ENCODE measurements around the gene TRIM2. TPM values are rescaled to one million over a fixed set of nuclear protein-coding genes. Genes with fewer than 3 reads are reported as not detected.

TRIM2 gene
- total and polyA plus RNA-seq, 2 of the 8 experiments (the other 6 are each of a cell fraction or from before 2014, with no cell fraction given): 34.0 to 59.8 TPM

GRCh38 chr4:153228512-153229140, 24.4 kb downstream of the TRIM2 start:
- Histone ChIP-seq H3K36me3 (ENCODE audit: control insufficient read depth in 2 of 4, insufficient read depth in 4 of 4, low read length in 3 of 4) (peaks cover 0 to 4% (median 0%) of the 10 kb centered on the region in 4 experiments; a peak in 2 of 8 replicates), H2BK12ac (ENCODE audit: low read depth, low read length) (no peak overlapping the region), H3K23ac (ENCODE audit: insufficient read length) (no peak overlapping the region), H2AK5ac (ENCODE audit: low read depth, low read length) (no peak overlapping the region), H2BK5ac (ENCODE audit: low read depth, low read length) (no peak overlapping the region), H3K23me2 (ENCODE audit: low read depth, low read length) (no peaks in the 10 kb centered on the region; the same call in 1 of the 2 replicates), H4K20me1 (replicated peaks in 1 of 2; ENCODE audit: control insufficient read depth in 1 of 2, insufficient read depth in 2 of 2, low read length in 2 of 2) (peaks cover 0 to 2% of the 10 kb centered on the region in 2 experiments), H2AFZ (ENCODE audit: low read length) (no peak overlapping the region), H3K79me1 (ENCODE audit: low read depth, low read length) (peaks cover 4% of the 10 kb centered on the region; the same call in 1 of the 2 replicates), H2BK20ac (ENCODE audit: low read length) (no peak overlapping the region), H3K9ac (replicated peaks in 1 of 4; ENCODE audit: extremely low read depth in 1 of 4, low read depth in 3 of 4, low read length in 3 of 4) (no peak overlapping the region), H2BK15ac (ENCODE audit: low read length) (no peak overlapping the region), H4K5ac (ENCODE audit: insufficient read length, low read depth, low read length) (no peak overlapping the region), H3K9me3 (ENCODE audit: insufficient read depth in 2 of 2, low read depth in 1 of 2, low read length in 1 of 2) (0 out of 4 replicates have a peak, but pooled peaks cover 0 to 3% of the 10 kb centered on the region in 2 experiments), H3K27ac (ENCODE audit: low read depth, low read length) (no peak overlapping the region), H3K4me1 (replicated peaks in 1 of 4; ENCODE audit: control insufficient read depth in 3 of 4, insufficient read depth in 4 of 4, low read length in 3 of 4) (peaks cover 0 to 8% (median 2%) of the 10 kb centered on the region in 4 experiments; a peak in 5 of 7 replicates), H2BK120ac (replicated peaks; ENCODE audit: low read depth, low read length) (no peak overlapping the region), H4K8ac (ENCODE audit: extremely low read depth, insufficient read depth, low read length) (no peak overlapping the region), H3K14ac (ENCODE audit: insufficient read length) (no peak overlapping the region), H3K18ac (ENCODE audit: extremely low read depth, low read length) (no peak overlapping the region), H3K4ac (replicated peaks; ENCODE audit: insufficient read length, low read depth, low read length) (no peak overlapping the region), H3K27me3 (replicated peaks in 1 of 4; ENCODE audit: control insufficient read depth in 3 of 4, extremely low read depth in 1 of 4, insufficient read depth in 3 of 4, low read length in 3 of 4) (peaks cover 0 to 8% (median 2%) of the 10 kb centered on the region in 4 experiments; a peak in 3 of 7 replicates), H3K56ac (replicated peaks; ENCODE audit: insufficient read length, low read depth, low read length) (no peak overlapping the region), H3K4me3 (ENCODE audit: extremely low read depth in 1 of 4, insufficient read depth in 2 of 4, low read depth in 3 of 4, low read length in 4 of 4) (no peak overlapping the region), H3K4me2 (ENCODE audit: insufficient read depth in 1 of 2, low read depth in 2 of 2, low read length in 2 of 2) (no peak overlapping the region), H4K91ac (replicated peaks; ENCODE audit: insufficient read length, low read length) (no peak overlapping the region), H3K79me2 (ENCODE audit: control insufficient read depth in 1 of 2, insufficient read depth in 2 of 2, low read length in 2 of 2) (peaks cover 0 to 18% of the 10 kb centered on the region in 2 experiments; a peak in 2 of 4 replicates)
- DNase-seq (ENCODE audit: low read depth in 1 of 2, low spot score in 2 of 2): no peak
- FAIRE-seq: no peak
- ChIA-PET POLR2A (ENCODE audit: partially characterized antibody) (interaction anchor here (1.7 kb wide), 1 partner anchor 20 kb away, joined by 4 read pairs; no protein-coding TSS in a partner anchor), CTCF (ENCODE audit: partially characterized antibody) (interaction anchor here (1.1 to 1.8 kb wide), 6 partner anchors 19 to 86 kb away, joined by 3 to 6 read pairs (median 4); no protein-coding TSS in a partner anchor)
- 80% methylated on average over 6 of the region's 6 CpGs; no CpG with 5 or more reads in 1 of the 2 experiments for WGBS, 2 experiments (ENCODE audit: extremely low coverage in 1 of 2, insufficient coverage in 1 of 2, insufficient read length in 1 of 2, insufficient replicate concordance in 2 of 2, low coverage in 1 of 2, low lambda C conversion rate in 2 of 2, missing lambda C conversion rate in 1 of 2)
- TF ChIP-seq PHF8 (conservative IDR thresholded peaks at IDR 0.05; ENCODE audit: low read depth, low read length) (no peak), GTF2F1 (IDR thresholded peaks at IDR 0.05; ENCODE audit: borderline replicate concordance, low read depth, low read length) (no peak), TAF1 (IDR thresholded peaks at IDR 0.05; ENCODE audit: low read depth, low read length) (no peak)
